ENCODE data around the gene C19orf67. TPM values are rescaled to one million over a fixed set of nuclear protein-coding genes. Genes with fewer than 3 reads are reported as not detected.

Gene C19orf67
- total and polyA plus RNA-seq, 2 donors (not counting 1 experiment from before 2014, with no cell fraction given), result 1.2 TPM; not detected in 1

- H3K9me3 Mint-ChIP-seq (ENCODE audit: insufficient read depth), result no peaks in the 10 kb centered on the region
- no peaks in the 10 kb centered on the region for H3K36me3 ChIP-seq (replicated peaks in 1 of 2; ENCODE audit: control extremely low read depth in 1 of 2, control insufficient read depth in 1 of 2, extremely low read depth in 1 of 2, insufficient read depth in 2 of 2, low read length in 1 of 2)
- CTCF ChIA-PET, result interaction anchor here (1.4 to 2.6 kb wide), 2 partner anchors 17 to 48 kb away, joined by 4 to 12 read pairs; partner anchors contain the start of gene ASF1B
- H3K4me3 ChIP-seq (ENCODE audit: control extremely low read depth in 1 of 5, extremely low read depth in 1 of 5, insufficient read depth in 1 of 5, low read depth in 2 of 5, low read length in 4 of 5), result no peak overlapping the region
- no peak overlapping the region for H3K4me2 ChIP-seq (replicated peaks; ENCODE audit: low read depth, low read length, poor library complexity, severe bottlenecking)
- H3K9ac ChIP-seq (ENCODE audit: low read length), result no peak overlapping the region
- intact Hi-C loops (cut with micrococcal nuclease), result no loop called here
- no peaks in the 10 kb centered on the region for H3K27me3 ChIP-seq (replicated peaks in 1 of 4; ENCODE audit: control extremely low read depth in 1 of 4, control insufficient read depth in 3 of 4, insufficient read depth in 4 of 4, low read length in 3 of 4)
- H3K79me2 ChIP-seq (ENCODE audit: control insufficient read depth, insufficient read depth, low read length), result peaks cover 20% of the 10 kb centered on the region
- H3K4me1 Mint-ChIP-seq, result peaks cover 33% of the 10 kb centered on the region
- H3K27ac Mint-ChIP-seq, result no peak overlapping the region
- TF ChIP-seq CTCF (IDR thresholded peaks at IDR 0.05) (no peak), EZH2 (IDR thresholded peaks at IDR 0.05; ENCODE audit: borderline replicate concordance, insufficient read depth, low read depth, low read length, poor library complexity, severe bottlenecking) (no peak)
- POLR2A ChIA-PET, result no interaction called here
- H3K4me1 ChIP-seq (ENCODE audit: control insufficient read depth in 2 of 2, insufficient read depth in 2 of 2, low read length in 2 of 2), result peaks cover 30 to 32% of the 10 kb centered on the region in 2 donors
- no peak overlapping the region for H3K4me3 Mint-ChIP-seq
- H3K9me3 ChIP-seq (ENCODE audit: control extremely low read depth in 1 of 3, control insufficient read depth in 2 of 3, insufficient read depth in 1 of 3, low read length in 2 of 3), result no peaks in the 10 kb centered on the region
- no peak overlapping the region for H2AFZ ChIP-seq (ENCODE audit: insufficient read depth, low read depth, low read length, poor library complexity, severe bottlenecking)
- H4K20me1 ChIP-seq (ENCODE audit: control insufficient read depth, insufficient read depth, low read length, poor library complexity, severe bottlenecking), result peaks cover 23% of the 10 kb centered on the region
- H3K27me3 Mint-ChIP-seq, result no peaks in the 10 kb centered on the region
- no peak for ATAC-seq (ENCODE audit: low read depth)
- no peak for DNase-seq
- no peak overlapping the region for H3K27ac ChIP-seq (ENCODE audit: low read length in 2 of 2)
- WGBS (ENCODE audit: insufficient coverage), result 100% methylated on average over 6 of the region's 7 CpGs
Measured at GRCh38 chr19:14119644-14120496, 34.3 kb upstream of the C19orf67 start.

GRCh38 chr19:14119146-14119545, 33.6 kb upstream of the C19orf67 start:
- no peak overlapping the region for H3K27ac ChIP-seq (ENCODE audit: low read length in 2 of 2)
- WGBS (ENCODE audit: insufficient coverage), result no CpG with 5 or more reads among the region's 3 CpGs
- peak overlapping the region; percentile 95 for H3K4me2 ChIP-seq (replicated peaks; ENCODE audit: low read depth, low read length, poor library complexity, severe bottlenecking)
- intact Hi-C loops (cut with micrococcal nuclease), result no loop called here
- no peak overlapping the region for H3K9ac ChIP-seq (ENCODE audit: low read length)
- H3K4me1 ChIP-seq (ENCODE audit: control insufficient read depth in 2 of 2, insufficient read depth in 2 of 2, low read length in 2 of 2), result peaks cover 36 to 38% of the 10 kb centered on the region in 2 donors
- peaks cover 30% of the 10 kb centered on the region for H4K20me1 ChIP-seq (ENCODE audit: control insufficient read depth, insufficient read depth, low read length, poor library complexity, severe bottlenecking)
- POLR2A ChIA-PET, result no interaction called here
- peaks cover 25% of the 10 kb centered on the region for H3K79me2 ChIP-seq (ENCODE audit: control insufficient read depth, insufficient read depth, low read length)
- Mint-ChIP-seq H3K27me3 (no peaks in the 10 kb centered on the region), H3K4me1 (peaks cover 36% of the 10 kb centered on the region), H3K4me3 (peak overlapping the region; percentile 94), H3K27ac (peak overlapping the region; percentile 87), H3K9me3 (ENCODE audit: insufficient read depth) (no peaks in the 10 kb centered on the region)
- ATAC-seq (ENCODE audit: low read depth) (no peak), DNase-seq (no peak)
- no peaks in the 10 kb centered on the region for H3K36me3 ChIP-seq (replicated peaks in 1 of 2; ENCODE audit: control extremely low read depth in 1 of 2, control insufficient read depth in 1 of 2, extremely low read depth in 1 of 2, insufficient read depth in 2 of 2, low read length in 1 of 2)
- TF ChIP-seq CTCF (IDR thresholded peaks at IDR 0.05), result no peak
- no peak for TF ChIP-seq EZH2 (IDR thresholded peaks at IDR 0.05; ENCODE audit: borderline replicate concordance, insufficient read depth, low read depth, low read length, poor library complexity, severe bottlenecking)
- no peak overlapping the region for H3K4me3 ChIP-seq (ENCODE audit: control extremely low read depth in 1 of 5, extremely low read depth in 1 of 5, insufficient read depth in 1 of 5, low read depth in 2 of 5, low read length in 4 of 5)
- CTCF ChIA-PET, result interaction anchor here (1.4 to 2.6 kb wide), 2 partner anchors 18 to 47 kb away, joined by 4 to 12 read pairs; partner anchors contain the start of gene ASF1B
- peak overlapping the region; percentile 65 for H2AFZ ChIP-seq (ENCODE audit: insufficient read depth, low read depth, low read length, poor library complexity, severe bottlenecking)
- no peaks in the 10 kb centered on the region for H3K9me3 ChIP-seq (ENCODE audit: control extremely low read depth in 1 of 3, control insufficient read depth in 2 of 3, insufficient read depth in 1 of 3, low read length in 2 of 3)
- H3K27me3 ChIP-seq (replicated peaks in 1 of 4; ENCODE audit: control extremely low read depth in 1 of 4, control insufficient read depth in 3 of 4, insufficient read depth in 4 of 4, low read length in 3 of 4), result no peaks in the 10 kb centered on the region

All from B cell (primary cell).